Tibial nerve (tissue), 4 donors: Measurements from ENCODE around the gene CORO1A.

ENCODE experiments used
- EP300 ChIP-seq, 2 donors: sonication (generic); formaldehyde crosslinking; IDR thresholded peaks; one replicate each; pipeline ENCODE4 v1.6.1; 2017; ENCODE audit warnings: antibody characterized with exemption in 2 of 2, mild to moderate bottlenecking in 1 of 2
- POLR2A ChIP-seq, 2 donors: fragments of 450-650 bp; IDR thresholded peaks; one replicate each; pipeline ENCODE4 v1.6.1; 2017; ENCODE audit warnings: antibody characterized with exemption in 2 of 2, mild to moderate bottlenecking in 2 of 2, moderate library complexity in 2 of 2
- TF ChIP-seq, protein P1 (sequence below), 5 experiments: fragments of 200-600 bp in 3 of 5; fragments of 450-650 bp in 2 of 5; sonication (generic) in 3 of 5; IDR thresholded peaks; one replicate each; pipeline ENCODE4 v1.5.1; 2016 to 2019; ENCODE audit warnings: antibody characterized with exemption in 5 of 5, mild to moderate bottlenecking in 3 of 5, moderate library complexity in 2 of 5

DNA sequence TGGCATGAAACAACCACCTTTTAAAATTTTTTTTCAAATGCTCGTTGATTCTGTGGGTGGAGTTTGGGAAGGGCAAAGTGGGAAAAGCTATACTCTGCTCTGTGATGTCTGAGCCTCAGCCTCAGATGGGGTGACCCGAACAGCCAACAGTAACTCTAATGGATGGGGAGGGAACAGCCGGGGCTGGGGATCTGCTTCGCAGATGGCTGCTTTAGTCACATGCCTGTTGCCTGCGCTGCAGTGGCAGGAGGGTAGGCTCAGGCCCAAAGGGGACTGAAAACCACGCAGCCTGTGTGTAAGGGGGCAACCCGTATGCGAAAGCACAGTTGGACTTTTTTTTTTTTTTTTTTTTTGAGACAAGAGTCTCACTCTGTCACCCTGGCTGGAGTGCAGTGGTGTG lies 45.5 kb upstream of the CORO1A start:
- TF ChIP-seq POLR2A (IDR thresholded peaks at IDR 0.05), result no peak
- TF ChIP-seq, protein P1, sequence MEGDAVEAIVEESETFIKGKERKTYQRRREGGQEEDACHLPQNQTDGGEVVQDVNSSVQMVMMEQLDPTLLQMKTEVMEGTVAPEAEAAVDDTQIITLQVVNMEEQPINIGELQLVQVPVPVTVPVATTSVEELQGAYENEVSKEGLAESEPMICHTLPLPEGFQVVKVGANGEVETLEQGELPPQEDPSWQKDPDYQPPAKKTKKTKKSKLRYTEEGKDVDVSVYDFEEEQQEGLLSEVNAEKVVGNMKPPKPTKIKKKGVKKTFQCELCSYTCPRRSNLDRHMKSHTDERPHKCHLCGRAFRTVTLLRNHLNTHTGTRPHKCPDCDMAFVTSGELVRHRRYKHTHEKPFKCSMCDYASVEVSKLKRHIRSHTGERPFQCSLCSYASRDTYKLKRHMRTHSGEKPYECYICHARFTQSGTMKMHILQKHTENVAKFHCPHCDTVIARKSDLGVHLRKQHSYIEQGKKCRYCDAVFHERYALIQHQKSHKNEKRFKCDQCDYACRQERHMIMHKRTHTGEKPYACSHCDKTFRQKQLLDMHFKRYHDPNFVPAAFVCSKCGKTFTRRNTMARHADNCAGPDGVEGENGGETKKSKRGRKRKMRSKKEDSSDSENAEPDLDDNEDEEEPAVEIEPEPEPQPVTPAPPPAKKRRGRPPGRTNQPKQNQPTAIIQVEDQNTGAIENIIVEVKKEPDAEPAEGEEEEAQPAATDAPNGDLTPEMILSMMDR (IDR thresholded peaks at IDR 0.05), result no peak
- no peak for TF ChIP-seq EP300 (IDR thresholded peaks at IDR 0.05)
